Activated CD4-positive, alpha-beta T cell treated with anti-CD3 and anti-CD28 coated beads for 1 hour (primary cell): Measurements from ENCODE around the gene FEM1C.

Experiments used
- DNase-seq: peaks from one replicate; pipeline ENCODE4 v3.0.0-alpha.2; 2020

FEM1C gene

DNA sequence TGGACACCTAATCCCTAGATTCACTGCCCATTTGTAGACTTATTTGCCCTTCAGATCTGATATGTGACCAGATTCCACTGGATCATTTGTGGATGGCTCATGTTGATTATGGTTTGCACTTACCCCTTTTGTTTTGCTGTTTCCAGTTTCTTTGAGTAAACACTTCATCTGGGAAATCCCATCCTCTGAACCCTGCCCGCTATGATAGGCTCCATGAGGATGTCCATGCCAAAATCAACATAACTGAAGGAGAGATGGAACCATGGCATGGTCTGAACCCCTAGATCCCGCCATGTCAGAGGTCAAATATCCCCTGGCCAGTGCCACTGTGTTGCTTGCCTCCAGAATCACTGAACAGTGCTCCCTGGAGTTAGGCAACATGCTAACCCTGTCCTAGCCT is 11.7 kb upstream of the FEM1C start:
- DNase-seq = no peak

DNA sequence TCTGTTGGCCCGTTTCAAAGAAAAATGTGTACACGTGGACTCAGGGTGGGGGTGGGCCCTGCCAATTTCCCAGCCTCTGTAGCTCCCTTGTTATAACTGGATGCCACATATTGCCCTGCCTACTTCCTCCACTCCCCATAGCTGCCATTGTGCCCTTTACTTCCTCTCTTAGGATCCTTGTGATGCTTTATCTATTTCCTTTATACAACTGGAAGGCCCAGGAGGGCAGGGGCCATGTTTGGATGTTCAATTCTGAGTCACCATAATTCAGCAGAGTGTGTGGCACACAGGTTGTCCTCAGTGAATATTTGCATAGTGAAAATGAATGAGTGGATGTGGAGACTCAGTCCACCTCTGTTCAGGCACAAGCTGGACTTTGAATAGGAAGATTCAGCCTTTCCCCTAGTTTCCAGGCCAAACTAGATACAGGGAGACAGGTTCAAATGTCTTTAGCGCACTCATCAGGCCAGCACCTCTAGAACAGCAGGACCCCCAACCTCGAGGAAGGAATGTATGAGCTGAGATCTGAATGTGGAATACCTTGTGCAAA is 10.6 kb upstream of the FEM1C start:
- no peak for DNase-seq

DNA sequence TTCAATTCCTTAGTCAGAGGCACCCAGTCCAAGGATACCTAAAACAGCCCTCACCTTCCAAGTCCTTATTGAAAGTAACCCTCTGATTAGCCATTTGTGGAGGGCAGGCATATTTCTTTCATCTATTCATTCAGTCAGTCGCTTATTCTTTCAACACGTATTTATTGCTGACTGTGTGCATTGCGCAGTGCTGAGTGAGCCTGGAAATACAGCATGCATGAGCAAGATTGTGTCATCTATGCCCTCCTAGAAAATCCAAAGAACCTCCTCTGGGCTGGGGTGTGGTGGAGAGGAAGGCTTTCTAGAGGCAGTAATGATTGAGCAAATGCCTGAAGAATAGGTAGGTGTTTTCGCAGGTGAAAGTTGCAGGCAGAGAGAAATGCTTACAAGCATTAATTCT is 8.5 kb upstream of the FEM1C start:
- DNase-seq = no peak

DNA sequence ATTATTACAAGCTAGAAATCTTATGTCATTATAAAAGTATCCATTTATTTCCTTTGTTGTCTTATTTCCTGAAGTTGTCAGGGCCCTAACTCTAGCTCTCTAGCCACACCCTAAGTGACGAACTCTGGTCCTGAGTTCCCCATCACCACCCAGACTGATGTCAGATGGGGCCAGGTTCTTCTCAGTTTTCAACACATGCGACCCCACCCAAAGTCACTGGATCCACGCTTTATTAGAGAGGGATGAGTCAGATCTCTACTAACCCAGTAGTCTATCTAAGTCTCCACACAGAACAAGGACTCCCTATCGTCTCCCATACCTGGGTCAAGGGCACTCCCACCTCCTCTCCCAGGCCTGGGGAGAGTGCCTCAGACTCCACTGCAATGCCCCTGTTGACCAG is 6.8 kb upstream of the FEM1C start:
- DNase-seq = no peak

DNA sequence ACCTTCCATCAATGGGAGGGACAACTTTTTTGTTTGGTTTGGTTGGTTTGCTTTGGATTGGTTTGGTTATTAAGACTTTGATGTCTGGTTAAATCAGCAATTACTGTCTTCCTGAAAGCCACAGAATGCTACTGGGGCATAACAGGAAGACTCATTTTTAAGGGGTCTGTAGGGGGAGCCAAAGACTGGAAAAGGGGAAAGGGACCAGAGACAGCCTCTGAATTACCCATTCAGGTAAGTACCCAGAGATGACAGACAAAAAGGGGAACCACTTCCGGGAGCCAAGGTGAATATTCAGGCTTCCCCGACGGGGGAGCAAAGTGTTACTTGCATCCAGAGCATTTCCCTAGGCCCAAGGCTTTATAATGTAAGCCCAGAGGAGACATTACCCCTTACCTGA is 4.6 kb upstream of the FEM1C start:
- no peak for DNase-seq

DNA sequence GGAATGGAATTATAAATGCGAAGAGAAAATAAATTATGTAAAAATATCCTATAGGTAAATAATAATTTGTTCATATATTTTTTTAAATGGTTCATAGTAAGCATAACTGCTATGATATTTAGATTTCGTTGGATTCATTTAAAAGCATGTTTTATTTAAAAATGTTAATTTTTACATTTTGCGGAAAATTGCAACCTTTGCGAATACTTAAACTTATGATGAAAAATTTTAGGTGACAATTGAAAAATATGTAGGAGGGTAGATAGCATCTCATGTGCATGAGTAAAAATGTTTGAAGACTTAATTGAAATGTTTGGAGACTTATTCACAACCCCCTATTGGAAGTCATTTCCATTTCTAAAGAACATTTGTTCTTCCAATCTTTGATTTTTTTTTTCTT is 4.1 kb upstream of the FEM1C start:
- DNase-seq = no peak

DNA sequence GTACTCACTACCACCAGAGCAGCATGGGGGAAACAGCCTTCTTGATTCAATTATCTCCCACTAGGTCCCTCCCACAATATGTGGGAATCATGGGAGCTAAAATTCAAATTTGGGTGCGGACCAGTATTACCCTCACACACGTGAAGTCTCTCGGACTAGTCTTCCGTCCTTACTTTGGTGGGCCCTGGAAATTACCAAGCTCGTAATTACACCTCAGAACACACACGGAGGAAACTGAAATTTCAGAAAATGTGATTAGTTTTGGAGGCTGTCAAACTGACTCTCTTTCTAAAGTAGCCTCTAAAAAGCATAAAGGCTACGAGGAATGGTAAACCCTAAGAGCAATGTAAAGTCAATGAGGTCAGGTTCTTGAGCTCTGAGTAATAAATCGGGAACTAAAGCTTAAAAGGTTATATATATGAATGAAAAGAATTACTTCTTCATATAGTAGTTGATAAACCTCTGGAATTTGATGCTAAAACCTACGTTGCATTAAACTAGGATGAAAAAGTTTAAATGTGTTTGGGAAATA is 842 bp upstream of the FEM1C start:
- DNase-seq = no peak

DNA sequence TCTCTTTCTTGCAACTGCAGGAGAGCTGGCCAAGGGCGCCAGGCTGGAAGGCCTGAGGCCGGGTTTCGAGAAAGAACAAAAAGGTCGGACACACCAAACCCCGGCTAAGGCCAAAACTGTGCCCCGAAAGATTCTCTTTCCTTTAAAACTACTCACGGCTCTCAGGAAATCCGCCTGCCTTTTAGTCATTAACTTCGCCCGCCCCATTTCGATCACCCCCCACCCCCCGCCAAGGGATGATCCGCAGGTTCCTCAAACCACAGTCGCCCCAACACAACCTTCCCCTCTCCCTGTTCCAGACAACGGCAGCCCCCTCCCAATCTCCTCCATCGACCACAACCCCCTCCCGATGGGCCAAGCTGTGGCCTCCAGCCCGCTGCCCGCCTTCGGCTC is 536 bp downstream of the FEM1C start:
- DNase-seq = peak; percentile 24

DNA sequence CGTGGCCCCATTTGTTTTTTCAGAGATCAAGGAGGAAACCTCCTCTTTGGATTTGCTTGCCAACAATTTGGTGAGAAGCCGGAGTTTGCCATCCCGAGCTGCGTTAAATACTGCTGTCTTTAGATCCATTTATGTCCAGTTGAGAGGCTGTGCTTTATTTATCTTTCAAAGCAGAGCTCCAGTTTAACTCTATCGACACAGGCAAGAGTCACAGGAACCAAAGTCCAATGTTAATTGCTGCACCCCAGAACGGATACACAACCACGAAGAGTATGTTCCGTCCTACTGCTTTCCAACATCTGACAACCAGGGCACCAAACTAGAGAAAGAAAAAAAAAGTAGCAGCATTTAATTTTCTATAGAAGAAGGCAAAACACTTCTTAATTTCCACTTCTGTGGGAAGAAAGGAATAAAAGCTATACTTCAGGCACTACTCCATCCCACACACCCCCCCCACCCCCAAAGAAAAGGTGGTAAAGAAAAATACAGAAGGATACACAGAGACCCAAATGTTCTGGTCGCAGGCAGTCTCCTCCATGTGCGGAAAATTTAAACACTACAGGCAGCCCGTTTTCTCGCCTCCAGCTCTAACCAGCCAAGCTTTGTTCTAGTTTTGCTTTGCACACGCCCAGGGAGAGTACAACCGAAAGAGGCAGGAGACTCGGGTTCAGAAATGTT is 1.1 kb downstream of the FEM1C start:
- DNase-seq = peak; percentile 19

DNA sequence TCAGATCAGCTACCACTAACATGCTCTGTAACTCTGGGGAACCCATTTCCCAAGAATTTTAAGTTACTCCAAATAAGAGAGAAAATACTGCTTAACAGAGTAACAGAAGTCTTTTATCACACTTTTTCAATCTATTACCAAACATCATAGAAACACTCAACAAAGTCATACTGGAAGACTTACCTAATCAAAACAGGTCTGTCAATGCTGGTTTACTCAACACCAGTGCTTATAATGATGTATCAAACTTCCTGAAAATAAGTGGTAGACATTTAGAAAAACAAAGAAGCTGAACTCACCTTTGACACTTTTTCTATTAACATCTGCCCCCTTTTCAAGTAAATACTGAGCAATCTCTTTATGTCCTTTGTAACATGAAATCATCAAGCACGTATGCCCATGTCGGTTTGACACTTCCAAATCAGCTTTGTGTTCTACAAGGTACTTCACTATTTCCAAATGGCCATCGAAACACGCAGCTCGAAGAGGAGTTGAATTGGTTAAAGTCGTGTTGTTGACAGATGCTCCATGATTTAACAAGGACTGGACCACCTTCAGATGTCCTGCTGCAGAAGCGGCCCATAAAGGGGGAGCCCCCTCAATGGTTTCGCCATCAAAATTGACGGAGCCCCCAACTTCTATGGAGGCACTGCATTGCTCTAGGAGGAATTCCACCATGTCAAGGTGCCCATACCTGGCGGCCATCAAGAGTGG is 1.8 kb downstream of the FEM1C start:
- DNase-seq = no peak

DNA sequence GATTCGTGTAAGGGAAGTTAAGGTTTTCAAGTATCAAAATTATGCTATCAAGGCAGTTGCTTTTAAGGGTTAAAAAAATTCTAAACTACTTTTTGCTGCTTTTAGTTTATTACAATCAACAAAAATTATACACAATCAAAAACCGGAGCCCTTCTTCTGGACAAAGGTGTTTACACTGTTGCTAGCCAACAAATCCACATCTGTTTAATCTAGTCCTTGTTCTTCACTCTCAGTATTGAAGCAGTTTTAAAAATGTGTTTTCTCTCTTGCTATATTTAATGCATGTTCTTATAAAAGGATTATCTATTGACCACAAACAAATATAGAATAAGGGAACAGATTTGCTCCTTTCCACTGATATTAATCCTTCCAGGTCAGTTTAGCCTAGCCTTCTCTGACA is 2.5 kb downstream of the FEM1C start:
- no peak for DNase-seq

DNA sequence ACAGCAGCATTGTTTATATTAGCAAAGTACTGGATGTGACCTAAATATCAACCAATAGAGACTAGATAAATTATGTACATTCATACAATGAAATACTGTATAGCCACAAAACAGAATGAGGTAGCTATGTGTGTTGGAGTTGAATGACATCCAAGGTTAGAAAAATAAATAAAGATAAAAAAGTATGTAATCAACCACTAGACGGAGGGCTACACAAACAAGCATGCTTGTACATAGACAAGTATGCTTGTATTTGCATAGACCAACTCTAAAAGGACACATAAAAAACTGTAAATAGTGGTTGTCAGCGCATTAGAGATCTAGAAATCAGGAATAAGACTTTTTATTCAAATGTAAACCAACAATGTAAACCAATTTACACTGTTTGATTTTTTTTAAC is 3.0 kb downstream of the FEM1C start:
- no peak for DNase-seq

DNA sequence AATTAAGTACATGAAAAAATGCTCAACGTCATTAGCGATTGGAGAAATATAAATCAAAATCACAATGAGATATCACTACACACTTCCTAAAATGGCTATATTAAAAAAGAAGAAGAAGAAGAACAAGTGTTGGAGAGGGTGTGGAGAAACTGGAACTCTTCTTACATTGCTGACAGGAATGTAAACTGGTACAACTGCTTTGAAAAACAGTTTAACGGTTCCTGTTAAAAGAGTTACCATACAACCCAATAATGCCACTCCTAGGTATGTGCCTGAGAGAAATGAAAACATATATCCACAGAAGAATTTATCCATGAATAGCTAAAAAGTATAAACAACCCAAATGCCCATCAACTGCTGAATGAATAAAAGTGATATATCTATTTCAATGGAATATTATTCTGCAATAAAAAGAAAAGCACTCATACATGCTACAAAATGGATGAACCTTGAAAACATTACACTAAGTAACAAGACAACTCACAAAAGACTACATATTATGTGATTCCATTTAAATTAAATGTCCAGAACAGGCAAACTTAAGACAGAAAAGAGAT is 9.0 kb downstream of the FEM1C start:
- DNase-seq = no peak

DNA sequence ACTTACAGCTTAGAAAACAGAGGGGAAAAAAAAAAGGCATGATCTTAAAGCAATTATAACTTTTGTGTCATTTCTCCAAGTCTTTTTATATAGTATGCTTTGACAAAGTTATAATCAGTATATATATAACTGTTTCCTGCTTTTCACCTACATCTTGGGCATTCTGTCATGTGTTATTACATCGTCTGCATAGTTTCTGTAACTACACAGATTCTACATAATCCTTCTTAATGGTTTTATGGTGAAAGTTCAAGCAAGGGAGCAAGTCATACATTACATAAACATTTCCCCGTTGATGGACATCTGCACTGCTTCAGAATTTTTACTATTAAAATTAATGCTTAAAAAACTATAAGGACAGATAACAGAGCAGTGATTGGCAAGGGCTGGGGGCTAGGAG is 12.1 kb downstream of the FEM1C start:
- DNase-seq = no peak

DNA sequence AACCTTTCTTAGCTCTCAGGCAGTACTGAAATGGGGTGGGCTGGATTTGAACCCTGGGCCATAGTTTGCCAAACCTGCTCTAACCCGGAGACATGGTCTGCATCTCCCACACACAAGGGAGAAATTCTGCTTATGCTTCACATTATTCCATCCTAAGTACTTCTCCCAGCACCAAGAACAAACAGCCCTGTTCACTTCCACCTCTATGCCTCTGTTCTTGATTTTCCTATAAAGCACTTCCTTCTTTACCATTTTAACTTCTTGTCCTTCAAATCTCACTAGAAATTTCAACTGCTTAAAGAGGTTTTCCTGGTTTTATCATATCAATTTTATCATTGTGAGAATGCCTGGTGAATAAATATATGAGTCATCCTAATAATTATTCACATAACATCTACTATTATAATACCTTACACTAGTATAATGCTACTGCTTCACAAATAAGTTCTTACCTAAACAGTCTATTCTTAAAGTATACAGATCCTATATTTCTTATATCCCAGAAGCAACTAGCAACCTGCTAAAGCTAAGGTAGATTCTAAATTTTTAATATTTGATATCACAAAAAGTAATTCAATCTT is 12.7 kb downstream of the FEM1C start:
- DNase-seq = no peak

DNA sequence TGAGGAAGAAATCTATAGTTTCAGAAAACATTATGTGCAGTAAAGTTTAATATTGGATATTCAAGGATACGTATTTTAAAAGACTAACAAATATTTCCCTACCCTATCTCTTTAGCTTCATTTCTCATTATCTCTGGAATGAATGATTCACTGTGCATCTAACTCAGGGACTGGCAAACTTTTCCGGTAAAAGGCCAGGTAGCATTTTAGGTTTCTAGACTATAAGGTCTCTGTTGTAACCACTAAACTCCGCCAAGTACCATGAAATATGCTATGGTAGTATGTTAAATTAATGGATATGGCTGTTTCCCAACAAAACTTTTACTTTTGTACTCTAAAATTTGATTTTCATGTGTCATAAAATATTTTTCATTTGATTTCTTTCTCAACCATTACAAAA is 13.2 kb downstream of the FEM1C start:
- no peak for DNase-seq

DNA sequence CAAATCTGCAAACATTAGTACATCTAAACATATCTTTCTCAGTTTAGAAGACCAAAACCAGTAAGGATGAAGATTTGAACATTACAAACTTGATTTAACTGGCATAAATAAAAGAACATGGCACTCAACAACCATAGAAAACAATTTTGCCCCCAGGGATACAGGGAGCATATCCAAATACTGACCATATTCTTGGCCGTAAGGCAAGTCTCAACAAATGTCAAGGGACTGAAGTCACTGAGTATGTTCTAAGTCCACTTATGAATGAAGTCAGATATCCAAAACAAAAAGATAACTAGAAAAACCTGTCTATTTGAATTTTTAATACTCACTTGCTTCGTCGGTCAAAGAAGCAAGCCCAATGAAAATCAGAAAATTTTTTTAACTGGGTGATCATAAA is 14.1 kb downstream of the FEM1C start:
- DNase-seq = no peak

DNA sequence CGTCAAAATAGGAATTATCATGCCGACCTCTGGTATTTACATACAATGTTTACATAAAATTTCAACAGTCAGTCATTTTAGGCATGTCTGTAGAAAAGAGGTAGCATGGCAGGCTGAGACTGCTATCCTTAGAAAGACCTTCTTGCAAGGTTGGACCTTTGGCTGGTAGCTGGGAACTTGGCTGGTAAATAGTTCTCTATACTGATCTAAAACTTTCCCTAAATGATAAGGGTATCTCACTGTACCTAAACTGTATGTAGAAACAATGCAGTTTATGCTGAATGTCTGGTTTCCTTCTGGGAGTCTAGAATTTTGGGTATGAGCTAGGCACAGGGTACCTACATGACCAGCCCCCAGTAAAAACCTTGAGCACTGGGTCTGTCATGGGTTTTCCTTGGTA is 18.0 kb downstream of the FEM1C start:
- DNase-seq = no peak

DNA sequence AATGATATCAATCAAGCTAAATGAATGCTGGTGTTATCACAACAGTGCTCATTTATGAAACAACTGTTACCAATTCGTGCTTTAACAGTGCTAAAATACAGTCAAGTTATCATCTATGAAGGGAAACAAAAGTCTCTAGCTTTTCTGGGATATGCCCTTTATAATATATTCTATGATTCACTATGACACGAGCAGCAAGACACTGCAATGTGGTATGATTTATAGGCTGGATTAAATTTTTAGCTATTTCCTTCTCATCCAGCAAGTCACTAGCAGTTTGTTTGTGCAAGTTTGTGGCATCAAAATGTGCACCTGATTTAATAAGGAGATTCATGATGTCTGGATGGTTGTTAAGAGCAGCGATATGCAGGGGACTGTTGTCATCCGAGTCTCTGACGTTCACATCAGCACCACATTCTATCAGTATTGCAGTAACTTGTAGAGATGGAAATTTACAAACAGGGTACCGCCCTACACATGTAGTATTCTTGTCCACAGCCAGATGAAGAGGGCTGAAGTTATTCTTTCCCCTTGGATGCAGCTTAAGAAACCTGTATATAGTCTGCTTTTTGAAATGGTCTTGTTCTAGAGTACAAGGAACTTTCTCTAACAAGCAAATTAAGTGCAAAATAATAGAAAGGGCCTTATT is 20.3 kb downstream of the FEM1C start:
- DNase-seq = no peak

DNA sequence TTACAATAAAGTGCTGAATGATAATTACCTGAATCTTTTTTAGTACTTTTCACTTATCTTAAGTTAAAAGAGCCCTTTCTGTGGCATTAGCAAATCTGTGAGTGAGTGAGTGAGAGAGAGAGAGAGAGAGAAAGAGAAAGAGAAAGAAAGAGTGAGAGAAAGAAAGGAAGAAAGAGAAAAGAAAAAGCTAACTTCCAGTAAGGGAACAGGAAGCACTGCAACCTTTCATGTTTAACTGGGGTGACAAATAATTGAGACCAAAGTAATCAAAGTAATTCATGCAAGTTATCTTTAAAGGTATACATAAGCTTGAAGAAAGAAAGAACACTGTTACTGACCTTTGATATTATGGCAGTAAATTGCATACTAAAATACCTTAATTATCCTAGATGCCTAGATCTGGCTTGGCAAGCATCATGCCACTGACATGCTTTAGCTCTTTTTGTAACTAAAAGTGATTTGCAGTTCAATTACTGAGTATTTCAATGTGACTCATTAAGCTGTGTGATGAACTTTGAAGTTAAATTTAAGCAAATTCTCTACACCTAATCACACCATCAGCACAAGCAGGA is 21.7 kb downstream of the FEM1C start:
- DNase-seq = no peak

DNA sequence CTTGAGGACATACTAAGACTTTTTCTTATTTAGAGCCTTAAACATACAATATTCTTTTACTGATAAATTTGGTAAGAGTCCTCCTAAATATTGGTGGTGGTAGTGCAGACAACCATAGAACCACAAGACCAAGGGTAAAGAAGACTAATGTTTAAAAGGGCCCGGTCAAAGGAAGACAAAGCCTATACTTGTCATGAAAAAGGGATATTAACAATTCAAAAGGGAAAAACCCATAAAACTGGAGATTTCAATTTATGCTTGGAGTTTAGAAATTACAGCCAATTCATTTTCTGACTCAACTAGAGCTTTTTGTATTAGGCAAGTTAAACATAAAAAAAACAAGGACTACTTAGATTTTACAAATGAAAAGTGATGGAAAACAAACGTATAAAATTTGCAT is 24.4 kb downstream of the FEM1C start:
- DNase-seq = no peak

DNA sequence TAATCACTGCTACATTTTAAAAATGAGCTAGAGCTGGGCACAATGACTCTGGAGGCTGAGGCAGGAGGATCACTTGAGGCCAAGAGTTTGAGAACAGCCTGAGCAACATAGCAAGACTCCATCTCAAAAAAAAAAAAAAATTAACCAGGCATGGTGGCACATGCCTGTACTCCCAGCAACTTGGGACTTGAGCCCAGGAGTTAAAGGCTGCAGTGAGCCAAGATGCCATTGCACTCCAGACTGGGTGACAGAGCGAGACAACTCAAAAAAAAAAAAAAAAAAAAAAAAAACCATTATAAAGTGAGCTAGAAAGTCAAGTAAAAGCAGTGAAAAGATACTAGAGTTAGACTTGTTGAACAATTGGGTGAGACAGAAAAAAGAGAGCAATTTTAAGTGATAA is 28.2 kb downstream of the FEM1C start:
- no peak for DNase-seq

DNA sequence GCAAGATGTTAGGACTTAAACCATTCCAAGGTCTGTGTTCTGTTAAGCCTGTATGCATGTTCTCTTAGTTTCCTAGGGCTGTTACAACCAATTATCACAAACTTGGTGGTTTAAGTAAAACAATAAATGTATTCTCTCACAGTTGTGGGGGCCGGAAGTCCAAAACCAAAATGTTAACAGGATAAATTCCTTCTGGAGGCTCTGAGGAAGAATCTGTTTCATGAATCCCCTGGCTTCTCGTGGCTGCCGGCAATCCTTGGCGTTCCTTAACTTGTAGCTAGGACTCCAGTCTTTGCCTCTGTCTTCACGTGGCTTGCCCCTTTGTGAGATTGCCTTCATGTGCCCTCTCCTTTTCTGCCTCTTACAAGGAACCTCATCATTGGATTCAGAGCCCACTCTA is 30.4 kb downstream of the FEM1C start:
- DNase-seq = no peak
